ENCODE results near the gene ADCK1. TPM values are rescaled to one million over a fixed set of nuclear protein-coding genes. Genes with fewer than 3 reads are reported as not detected.
"Not testable (repeated sequence)": the region's sequence is repeated elsewhere in the genome, so short reads cannot be mapped to it uniquely, and the experiment has no call there.

The ADCK1 gene
- total RNA-seq, 1 experiment from 2014 or later = 1.8 TPM

GRCh38 chr14:77883131-77883846 lies 83.4 kb downstream of the ADCK1 start:
- in situ Hi-C loops (cut with HindIII; ENCODE audit: low pct_unique_long_range_greater_than_20kb, low sequenced_read_pairs) = no loop called here
- DNase-seq (ENCODE audit: low read depth) = no peak

DNA sequence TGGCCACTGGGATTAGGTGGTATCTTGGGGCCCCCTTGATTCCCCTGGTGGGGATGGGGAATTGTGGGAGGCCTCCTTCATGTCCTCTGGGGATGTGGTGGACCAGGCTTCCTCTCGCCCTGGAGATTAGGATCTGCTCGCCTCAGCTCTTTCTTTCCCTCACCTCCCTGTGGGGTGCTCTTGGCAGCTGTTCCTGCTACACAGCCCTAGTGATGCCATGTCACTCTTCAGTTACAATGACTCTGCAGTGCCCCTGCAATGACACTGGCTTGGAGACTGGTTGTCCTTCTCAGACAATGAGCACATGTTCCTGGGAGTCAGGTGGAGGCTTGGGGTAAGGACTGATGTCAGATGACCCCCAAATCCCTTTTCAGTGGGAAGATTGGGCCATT lies 83.9 kb downstream of the ADCK1 start:
- no peak for DNase-seq (ENCODE audit: low read depth)
- in situ Hi-C loops (cut with HindIII; ENCODE audit: low pct_unique_long_range_greater_than_20kb, low sequenced_read_pairs) = no loop called here

DNA sequence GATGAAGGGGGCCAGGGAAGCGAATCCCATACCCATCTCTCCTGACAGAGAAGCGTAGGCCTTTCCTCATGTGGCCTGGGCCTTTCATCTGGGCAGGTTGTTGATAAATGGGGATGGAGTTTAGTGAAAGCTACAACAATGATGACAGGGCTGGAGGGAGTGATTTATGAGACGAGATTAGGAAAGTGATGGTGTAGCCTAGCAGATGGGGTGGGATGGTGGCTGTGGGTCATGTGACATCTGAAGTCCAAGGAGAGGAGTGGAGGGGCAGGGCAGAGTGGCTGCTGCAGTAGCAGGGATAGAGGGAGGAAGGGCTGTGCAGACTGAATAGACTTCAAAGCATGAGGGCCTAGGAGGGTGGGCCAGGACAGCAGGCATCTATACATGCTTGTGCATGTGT lies 85.5 kb downstream of the ADCK1 start:
- in situ Hi-C loops (cut with HindIII; ENCODE audit: low pct_unique_long_range_greater_than_20kb, low sequenced_read_pairs) = no loop called here
- no peak for DNase-seq (ENCODE audit: low read depth)

- in situ Hi-C loops (cut with HindIII; ENCODE audit: low pct_unique_long_range_greater_than_20kb, low sequenced_read_pairs) = no loop called here
Measured at GRCh38 chr14:77886010-77886409, 86.1 kb downstream of the ADCK1 start.

DNA sequence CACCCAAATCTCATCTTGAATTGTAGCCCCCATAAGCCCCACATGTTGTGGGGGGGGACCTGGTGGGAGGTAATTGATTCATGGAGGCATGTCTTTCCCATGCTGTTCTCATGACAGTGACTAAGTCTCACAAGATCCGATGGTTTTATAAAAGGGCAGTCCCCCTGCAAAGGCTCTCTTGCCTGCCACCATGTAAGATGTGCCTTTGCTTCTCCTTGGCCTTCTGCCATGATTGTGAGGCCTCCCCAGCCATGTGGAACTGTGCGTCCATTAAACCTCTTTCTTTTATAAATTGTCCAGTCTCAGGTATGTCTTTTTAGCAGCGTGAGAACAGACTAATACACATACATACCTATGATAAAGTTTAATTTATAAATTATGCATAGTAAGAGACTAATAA lies 89.0 kb downstream of the ADCK1 start:
- in situ Hi-C loops (cut with HindIII; ENCODE audit: low pct_unique_long_range_greater_than_20kb, low sequenced_read_pairs); DNase-seq (ENCODE audit: low read depth): not testable (repeated sequence)

More at GRCh38 chr14:77886010-77886409, 86.1 kb downstream of the ADCK1 start:
- no peak for DNase-seq (ENCODE audit: low read depth)

DNA sequence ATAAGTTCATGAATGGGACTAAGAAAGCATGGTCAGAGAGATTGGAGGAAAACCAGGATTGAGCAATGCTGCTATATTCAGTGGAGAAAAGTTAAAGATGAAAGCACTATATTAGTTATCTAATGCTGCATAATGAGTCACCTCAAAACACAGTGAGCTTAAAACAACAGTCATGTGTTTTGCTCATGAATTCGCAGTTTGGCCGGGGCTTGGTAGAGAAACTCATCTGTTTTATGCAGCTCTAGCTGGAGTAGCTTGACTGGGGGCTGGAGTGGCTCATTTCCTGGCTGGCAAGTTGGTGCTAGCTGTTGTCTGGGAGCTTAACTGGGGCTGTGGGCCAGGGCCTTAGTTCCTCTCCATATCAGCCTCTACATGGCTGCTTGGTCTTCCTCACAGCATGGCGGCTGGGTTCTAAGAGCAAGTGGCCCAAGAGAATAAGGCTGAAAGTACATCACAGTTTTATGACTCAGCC lies 90.1 kb downstream of the ADCK1 start:
- in situ Hi-C loops (cut with HindIII; ENCODE audit: low pct_unique_long_range_greater_than_20kb, low sequenced_read_pairs) = no loop called here

DNA sequence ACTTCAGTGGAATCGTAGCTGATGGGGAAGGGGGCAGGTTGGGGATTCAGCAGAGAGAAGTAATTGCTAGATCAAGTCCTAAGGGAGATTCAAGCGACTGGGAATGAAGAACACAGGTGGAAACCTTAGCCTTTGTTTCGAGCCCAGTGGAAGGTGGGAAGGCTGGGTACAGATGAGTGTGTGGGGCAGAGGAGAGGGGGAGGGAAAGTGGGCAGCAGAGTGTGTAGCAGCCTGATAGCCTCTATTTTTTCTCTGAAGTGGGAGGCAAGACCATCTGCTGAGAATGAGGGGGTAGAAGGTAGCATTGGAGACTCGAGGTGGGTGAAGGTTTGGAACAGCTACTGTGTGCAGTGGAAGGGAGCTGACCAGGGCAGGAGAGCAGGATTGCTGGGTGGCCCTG lies 91.0 kb downstream of the ADCK1 start:
- in situ Hi-C loops (cut with HindIII; ENCODE audit: low pct_unique_long_range_greater_than_20kb, low sequenced_read_pairs) = no loop called here
- DNase-seq (ENCODE audit: low read depth) = no peak

More for the DNA sequence above, 90.1 kb downstream of the ADCK1 start:
- peak; percentile 8 for DNase-seq (ENCODE audit: low read depth)

GRCh38 chr14:77892381-77892871 lies 92.5 kb downstream of the ADCK1 start:
- in situ Hi-C loops (cut with HindIII; ENCODE audit: low pct_unique_long_range_greater_than_20kb, low sequenced_read_pairs) = no loop called here
- no peak for DNase-seq (ENCODE audit: low read depth)

- in situ Hi-C loops (cut with HindIII; ENCODE audit: low pct_unique_long_range_greater_than_20kb, low sequenced_read_pairs) = no loop called here
- DNase-seq (ENCODE audit: low read depth) = no peak
Measured at GRCh38 chr14:77892890-77893484, 93.1 kb downstream of the ADCK1 start.

DNA sequence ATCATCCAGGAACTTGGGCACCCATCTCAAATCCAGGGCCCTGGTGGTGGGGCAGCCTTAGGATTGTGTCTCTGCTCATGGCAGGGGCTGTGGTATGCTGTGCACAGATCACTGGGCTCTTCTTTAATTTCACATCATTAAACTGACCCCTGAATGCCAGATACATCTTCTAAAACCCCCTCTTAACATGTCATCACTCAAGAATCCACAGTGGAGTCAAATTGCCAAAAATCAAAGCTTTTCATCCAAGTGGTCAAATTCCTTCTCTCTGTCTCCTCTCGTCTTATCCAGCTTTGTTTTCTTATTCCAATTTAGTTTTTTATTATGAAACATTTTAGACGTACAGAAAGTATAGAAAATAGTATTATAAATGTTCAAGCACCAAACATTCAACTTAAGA lies 97.5 kb downstream of the ADCK1 start:
- in situ Hi-C loops (cut with HindIII; ENCODE audit: low pct_unique_long_range_greater_than_20kb, low sequenced_read_pairs) = no loop called here
- DNase-seq (ENCODE audit: low read depth) = no peak

- no peak for DNase-seq (ENCODE audit: low read depth)
- in situ Hi-C loops (cut with HindIII; ENCODE audit: low pct_unique_long_range_greater_than_20kb, low sequenced_read_pairs) = no loop called here
Measured at GRCh38 chr14:77902811-77903210, 102.9 kb downstream of the ADCK1 start.

DNA sequence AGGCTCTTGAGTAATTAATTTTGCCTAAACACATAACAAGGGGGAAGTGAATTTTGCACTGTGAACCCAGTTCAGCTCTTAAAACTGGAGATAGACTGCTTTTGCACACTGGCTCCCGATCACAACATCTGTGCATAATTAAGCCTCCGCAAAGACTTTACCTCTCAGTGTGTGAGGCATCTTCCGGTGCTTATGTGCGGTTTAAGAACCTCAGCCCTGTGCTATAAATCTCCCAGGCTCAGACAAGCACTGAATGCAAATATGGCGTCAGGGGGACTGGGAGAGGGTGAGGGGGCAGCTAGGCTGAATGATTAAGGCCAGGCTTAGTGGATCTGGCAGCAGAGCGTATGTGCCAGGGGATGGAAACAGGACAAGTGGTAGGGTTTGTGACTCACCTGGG lies 103.3 kb downstream of the ADCK1 start:
- in situ Hi-C loops (cut with HindIII; ENCODE audit: low pct_unique_long_range_greater_than_20kb, low sequenced_read_pairs) = no loop called here

GRCh38 chr14:77903937-77904617 lies 104.2 kb downstream of the ADCK1 start:
- DNase-seq (ENCODE audit: low read depth) = no peak
- in situ Hi-C loops (cut with HindIII; ENCODE audit: low pct_unique_long_range_greater_than_20kb, low sequenced_read_pairs) = no loop called here

More for the DNA sequence above, 103.3 kb downstream of the ADCK1 start:
- DNase-seq (ENCODE audit: low read depth) = no peak

GRCh38 chr14:77906446-77906845 lies 106.5 kb downstream of the ADCK1 start:
- DNase-seq (ENCODE audit: low read depth) = no peak
- in situ Hi-C loops (cut with HindIII; ENCODE audit: low pct_unique_long_range_greater_than_20kb, low sequenced_read_pairs) = no loop called here

GRCh38 chr14:77908847-77909246 lies 108.9 kb downstream of the ADCK1 start:
- DNase-seq (ENCODE audit: low read depth) = no peak
- in situ Hi-C loops (cut with HindIII; ENCODE audit: low pct_unique_long_range_greater_than_20kb, low sequenced_read_pairs) = no loop called here

GRCh38 chr14:77909911-77910310 lies 110.0 kb downstream of the ADCK1 start:
- in situ Hi-C loops (cut with HindIII; ENCODE audit: low pct_unique_long_range_greater_than_20kb, low sequenced_read_pairs) = no loop called here

DNA sequence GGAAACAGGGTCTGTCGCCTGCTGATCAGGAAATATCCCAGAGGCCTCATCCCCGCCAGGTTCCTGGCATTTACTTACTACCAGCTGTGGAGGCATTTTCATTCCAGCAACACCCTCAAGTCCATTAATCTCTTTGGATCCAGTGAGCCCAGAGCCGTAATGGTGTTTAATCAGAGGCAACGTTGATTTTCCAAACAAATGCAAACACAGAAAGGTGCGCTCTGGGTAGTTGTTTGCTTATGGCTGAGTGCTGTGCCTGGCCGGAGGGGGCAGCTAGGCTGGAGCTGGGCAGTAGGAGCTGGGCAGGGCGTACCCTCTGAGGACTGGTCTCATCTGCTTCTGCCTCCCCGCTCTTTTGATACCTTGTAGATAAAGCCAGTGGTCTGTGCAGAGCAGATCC lies 110.6 kb downstream of the ADCK1 start:
- DNase-seq (ENCODE audit: low read depth) = no peak
- in situ Hi-C loops (cut with HindIII; ENCODE audit: low pct_unique_long_range_greater_than_20kb, low sequenced_read_pairs) = no loop called here

More at GRCh38 chr14:77909911-77910310, 110.0 kb downstream of the ADCK1 start:
- DNase-seq (ENCODE audit: low read depth) = no peak

GRCh38 chr14:77911356-77911755 lies 111.4 kb downstream of the ADCK1 start:
- no peak for DNase-seq (ENCODE audit: low read depth)
- in situ Hi-C loops (cut with HindIII; ENCODE audit: low pct_unique_long_range_greater_than_20kb, low sequenced_read_pairs) = no loop called here

Measured in Caki2 (cell line).